WTC11 (cell line): Measurements from ENCODE around the gene SSC5D. TPM values are rescaled to one million over a fixed set of nuclear protein-coding genes. Genes with fewer than 3 reads are reported as not detected.

Experiments used
- ATAC-seq: fragments of 200-7000 bp; cut with Tn5 transposase; 2 replicates; pipeline ENCODE4 v1.10.0; 2021; ENCODE audit warnings: mild to moderate bottlenecking, moderate library complexity
- CTCF ChIA-PET: fragments of 300-600 bp; sonication (Branson Sonifier 250); formaldehyde crosslinking; loops from one replicate; lab custom pipeline; 2021; ENCODE audit warnings: antibody characterized with exemption; lab: Charles Lee
- POLR2A ChIA-PET: fragments of 350-600 bp; sonication (Branson Sonifier 250); formaldehyde crosslinking; loops from one replicate; lab custom pipeline; 2021; ENCODE audit warnings: antibody characterized with exemption; lab: Charles Lee
- DNase-seq: peaks from one replicate; pipeline ENCODE4 v3.0.0; 2021; ENCODE audit warnings: low spot score
- H3K27ac Mint-ChIP-seq: 2 replicates; pipeline ENCODE4 v1.8.0; 2021; ENCODE audit warnings: mixed read lengths
- H3K27me3 Mint-ChIP-seq: 2 replicates; pipeline ENCODE4 v1.8.0; 2021; ENCODE audit warnings: low read depth, mild to moderate bottlenecking, moderate library complexity, mixed read lengths
- H3K36me3 Mint-ChIP-seq: 2 replicates; pipeline ENCODE4 v1.8.0; 2021; ENCODE audit warnings: mixed read lengths
- H3K4me1 Mint-ChIP-seq: 2 replicates; pipeline ENCODE4 v1.8.0; 2022; ENCODE audit warnings: mixed read lengths
- H3K4me3 Mint-ChIP-seq: 2 replicates; pipeline ENCODE4 v1.8.0; 2021; ENCODE audit warnings: mild to moderate bottlenecking, moderate library complexity, mixed read lengths
- H3K9me3 Mint-ChIP-seq: 2 replicates; pipeline ENCODE4 v1.8.0; 2021; ENCODE audit warnings: mixed read lengths
- CBFB ChIP-seq: sonication (generic); formaldehyde crosslinking; IDR thresholded peaks from 2 replicates; pipeline ENCODE4 v1.8.1; 2022; ENCODE audit warnings: mild to moderate bottlenecking, low read depth, missing genetic modification reagents
- CREM ChIP-seq: sonication (generic); formaldehyde crosslinking; IDR thresholded peaks from 2 replicates; pipeline ENCODE4 v1.8.1; 2022; ENCODE audit warnings: mild to moderate bottlenecking, missing genetic modification reagents, moderate library complexity
- E2F5 ChIP-seq: sonication (generic); formaldehyde crosslinking; IDR thresholded peaks from 2 replicates; pipeline ENCODE4 v1.8.1; 2022; ENCODE audit warnings: mild to moderate bottlenecking, moderate library complexity, missing genetic modification reagents
- ELF4 ChIP-seq: sonication (generic); formaldehyde crosslinking; IDR thresholded peaks from 2 replicates; pipeline ENCODE4 v1.8.1; 2022; ENCODE audit warnings: low read depth, mild to moderate bottlenecking, moderate library complexity, missing genetic modification reagents
- ETV6 ChIP-seq: sonication (generic); formaldehyde crosslinking; IDR thresholded peaks from 2 replicates; pipeline ENCODE4 v1.8.1; 2022; ENCODE audit warnings: mild to moderate bottlenecking, missing genetic modification reagents
- MYBL2 ChIP-seq: sonication (generic); formaldehyde crosslinking; IDR thresholded peaks from 2 replicates; pipeline ENCODE4 v1.8.1; 2023; ENCODE audit warnings: mild to moderate bottlenecking, moderate library complexity, missing genetic modification reagents
- NR2C2 ChIP-seq: sonication (generic); formaldehyde crosslinking; IDR thresholded peaks from 2 replicates; pipeline ENCODE4 v1.8.0; 2022; ENCODE audit warnings: mild to moderate bottlenecking, missing genetic modification reagents
- PRDM15 ChIP-seq: sonication (generic); formaldehyde crosslinking; IDR thresholded peaks from 2 replicates; pipeline ENCODE4 v1.8.0; 2022; ENCODE audit warnings: missing genetic modification reagents
- SMAD3 ChIP-seq: sonication (generic); formaldehyde crosslinking; IDR thresholded peaks from 2 replicates; pipeline ENCODE4 v1.8.0; 2022; ENCODE audit warnings: missing genetic modification reagents, mild to moderate bottlenecking, borderline replicate concordance
- SMAD4 ChIP-seq: sonication (generic); formaldehyde crosslinking; IDR thresholded peaks from 2 replicates; pipeline ENCODE4 v1.8.0; 2022; ENCODE audit warnings: mild to moderate bottlenecking, missing genetic modification reagents
- ZNF138 ChIP-seq: sonication (generic); formaldehyde crosslinking; conservative IDR thresholded peaks from 2 replicates; pipeline ENCODE4 v1.8.1; 2022; ENCODE audit warnings: mild to moderate bottlenecking, moderate library complexity, missing genetic modification reagents
- ZSCAN18 ChIP-seq: fragments of 250-450 bp; sonication (Bioruptor Pico); IDR thresholded peaks from 2 replicates; pipeline ENCODE4 v2.1.2; 2022; ENCODE audit warnings: mild to moderate bottlenecking, moderate library complexity
- total RNA-seq: library from RNA; stranded (reverse); gene quantifications from 3 replicates; pipeline ENCODE4 v1.2.3, GENCODE V29; 2021
- TF ChIP-seq, protein P1 (sequence below): sonication (generic); formaldehyde crosslinking; IDR thresholded peaks from 2 replicates; pipeline ENCODE4 v1.8.0; 2022; ENCODE audit warnings: mild to moderate bottlenecking, missing genetic modification reagents
- TF ChIP-seq, protein P2 (sequence below): sonication (generic); formaldehyde crosslinking; IDR thresholded peaks from 2 replicates; pipeline ENCODE4 v1.8.1; 2023; ENCODE audit warnings: mild to moderate bottlenecking, moderate library complexity, missing genetic modification reagents
- TF ChIP-seq, protein P3 (sequence below): sonication (generic); formaldehyde crosslinking; IDR thresholded peaks from 2 replicates; pipeline ENCODE4 v1.8.0; 2023; ENCODE audit warnings: mild to moderate bottlenecking, missing genetic modification reagents
- TF ChIP-seq, protein P4 (sequence below): sonication (generic); formaldehyde crosslinking; IDR thresholded peaks from 2 replicates; pipeline ENCODE4 v1.8.1; 2022; ENCODE audit warnings: missing genetic modification reagents, borderline replicate concordance
- TF ChIP-seq, protein P5 (sequence below): sonication (generic); formaldehyde crosslinking; IDR thresholded peaks from 2 replicates; pipeline ENCODE4 v1.8.0; 2022; ENCODE audit warnings: mild to moderate bottlenecking, missing genetic modification reagents
- TF ChIP-seq, protein P6 (sequence below): sonication (generic); formaldehyde crosslinking; IDR thresholded peaks from 2 replicates; pipeline ENCODE4 v1.8.1; 2022; ENCODE audit warnings: low read depth, mild to moderate bottlenecking, moderate library complexity, missing genetic modification reagents, borderline replicate concordance

The SSC5D gene
- total RNA-seq, 1 experiment from 2014 or later: 2.9 TPM

GRCh38 chr19:55479451-55480230, 8.6 kb upstream of the SSC5D start (continued):
- TF ChIP-seq ZSCAN18 (CRISPR knock-in tag) (no peak), CREM (no peak)
- TF ChIP-seq, protein P1, sequence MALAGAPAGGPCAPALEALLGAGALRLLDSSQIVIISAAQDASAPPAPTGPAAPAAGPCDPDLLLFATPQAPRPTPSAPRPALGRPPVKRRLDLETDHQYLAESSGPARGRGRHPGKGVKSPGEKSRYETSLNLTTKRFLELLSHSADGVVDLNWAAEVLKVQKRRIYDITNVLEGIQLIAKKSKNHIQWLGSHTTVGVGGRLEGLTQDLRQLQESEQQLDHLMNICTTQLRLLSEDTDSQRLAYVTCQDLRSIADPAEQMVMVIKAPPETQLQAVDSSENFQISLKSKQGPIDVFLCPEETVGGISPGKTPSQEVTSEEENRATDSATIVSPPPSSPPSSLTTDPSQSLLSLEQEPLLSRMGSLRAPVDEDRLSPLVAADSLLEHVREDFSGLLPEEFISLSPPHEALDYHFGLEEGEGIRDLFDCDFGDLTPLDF (CRISPR knock-in tag): no peak

DNA sequence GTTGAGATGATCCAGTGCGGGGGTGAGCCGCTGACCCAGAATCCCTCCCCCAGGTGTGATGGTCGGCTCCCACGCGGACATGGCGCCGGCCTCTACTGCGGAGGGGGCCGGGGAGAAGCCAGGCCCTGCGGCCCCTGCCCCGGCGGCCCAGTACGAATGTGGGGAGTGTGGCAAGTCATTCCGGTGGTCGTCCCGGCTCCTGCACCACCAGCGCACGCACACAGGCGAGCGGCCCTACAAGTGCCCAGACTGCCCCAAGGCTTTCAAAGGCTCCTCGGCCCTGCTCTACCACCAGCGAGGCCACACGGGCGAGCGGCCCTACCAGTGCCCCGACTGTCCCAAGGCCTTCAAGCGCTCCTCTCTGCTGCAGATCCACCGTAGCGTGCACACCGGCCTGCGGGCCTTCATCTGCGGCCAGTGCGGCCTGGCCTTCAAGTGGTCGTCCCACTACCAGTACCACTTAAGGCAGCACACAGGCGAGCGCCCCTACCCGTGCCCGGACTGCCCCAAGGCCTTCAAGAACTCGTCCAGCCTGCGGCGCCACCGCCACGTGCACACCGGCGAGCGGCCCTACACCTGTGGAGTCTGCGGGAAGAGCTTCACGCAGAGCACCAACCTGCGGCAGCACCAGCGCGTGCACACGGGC, 7.0 kb upstream of the SSC5D start:
- no peak for DNase-seq
- POLR2A ChIA-PET: no interaction called here
- Mint-ChIP-seq H3K4me3 (peak overlapping the region; percentile 25; the same call in 1 of the 2 replicates), H3K27ac (no peak overlapping the region), H3K4me1 (peaks cover 19% of the 10 kb centered on the region), H3K27me3 (no peaks in the 10 kb centered on the region), H3K36me3 (no peaks in the 10 kb centered on the region), H3K9me3 (no peaks in the 10 kb centered on the region)
- CTCF ChIA-PET: interaction anchor here (1.3 to 13.5 kb wide), 2 partner anchors 14 to 23 kb away, joined by 13 to 96 read pairs; no protein-coding TSS in a partner anchor
- no peak for ATAC-seq
- TF ChIP-seq PRDM15 (CRISPR knock-in tag): no peak
- TF ChIP-seq, protein P2, sequence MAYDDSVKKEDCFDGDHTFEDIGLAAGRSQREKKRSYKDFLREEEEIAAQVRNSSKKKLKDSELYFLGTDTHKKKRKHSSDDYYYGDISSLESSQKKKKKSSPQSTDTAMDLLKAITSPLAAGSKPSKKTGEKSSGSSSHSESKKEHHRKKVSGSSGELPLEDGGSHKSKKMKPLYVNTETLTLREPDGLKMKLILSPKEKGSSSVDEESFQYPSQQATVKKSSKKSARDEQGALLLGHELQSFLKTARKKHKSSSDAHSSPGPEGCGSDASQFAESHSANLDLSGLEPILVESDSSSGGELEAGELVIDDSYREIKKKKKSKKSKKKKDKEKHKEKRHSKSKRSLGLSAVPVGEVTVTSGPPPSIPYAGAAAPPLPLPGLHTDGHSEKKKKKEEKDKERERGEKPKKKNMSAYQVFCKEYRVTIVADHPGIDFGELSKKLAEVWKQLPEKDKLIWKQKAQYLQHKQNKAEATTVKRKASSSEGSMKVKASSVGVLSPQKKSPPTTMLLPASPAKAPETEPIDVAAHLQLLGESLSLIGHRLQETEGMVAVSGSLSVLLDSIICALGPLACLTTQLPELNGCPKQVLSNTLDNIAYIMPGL (CRISPR knock-in tag): no peak
- TF ChIP-seq, protein P3, sequence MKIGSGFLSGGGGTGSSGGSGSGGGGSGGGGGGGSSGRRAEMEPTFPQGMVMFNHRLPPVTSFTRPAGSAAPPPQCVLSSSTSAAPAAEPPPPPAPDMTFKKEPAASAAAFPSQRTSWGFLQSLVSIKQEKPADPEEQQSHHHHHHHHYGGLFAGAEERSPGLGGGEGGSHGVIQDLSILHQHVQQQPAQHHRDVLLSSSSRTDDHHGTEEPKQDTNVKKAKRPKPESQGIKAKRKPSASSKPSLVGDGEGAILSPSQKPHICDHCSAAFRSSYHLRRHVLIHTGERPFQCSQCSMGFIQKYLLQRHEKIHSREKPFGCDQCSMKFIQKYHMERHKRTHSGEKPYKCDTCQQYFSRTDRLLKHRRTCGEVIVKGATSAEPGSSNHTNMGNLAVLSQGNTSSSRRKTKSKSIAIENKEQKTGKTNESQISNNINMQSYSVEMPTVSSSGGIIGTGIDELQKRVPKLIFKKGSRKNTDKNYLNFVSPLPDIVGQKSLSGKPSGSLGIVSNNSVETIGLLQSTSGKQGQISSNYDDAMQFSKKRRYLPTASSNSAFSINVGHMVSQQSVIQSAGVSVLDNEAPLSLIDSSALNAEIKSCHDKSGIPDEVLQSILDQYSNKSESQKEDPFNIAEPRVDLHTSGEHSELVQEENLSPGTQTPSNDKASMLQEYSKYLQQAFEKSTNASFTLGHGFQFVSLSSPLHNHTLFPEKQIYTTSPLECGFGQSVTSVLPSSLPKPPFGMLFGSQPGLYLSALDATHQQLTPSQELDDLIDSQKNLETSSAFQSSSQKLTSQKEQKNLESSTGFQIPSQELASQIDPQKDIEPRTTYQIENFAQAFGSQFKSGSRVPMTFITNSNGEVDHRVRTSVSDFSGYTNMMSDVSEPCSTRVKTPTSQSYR (CRISPR knock-in tag): no peak
- TF ChIP-seq SMAD3: no peak
- TF ChIP-seq, protein P4, sequence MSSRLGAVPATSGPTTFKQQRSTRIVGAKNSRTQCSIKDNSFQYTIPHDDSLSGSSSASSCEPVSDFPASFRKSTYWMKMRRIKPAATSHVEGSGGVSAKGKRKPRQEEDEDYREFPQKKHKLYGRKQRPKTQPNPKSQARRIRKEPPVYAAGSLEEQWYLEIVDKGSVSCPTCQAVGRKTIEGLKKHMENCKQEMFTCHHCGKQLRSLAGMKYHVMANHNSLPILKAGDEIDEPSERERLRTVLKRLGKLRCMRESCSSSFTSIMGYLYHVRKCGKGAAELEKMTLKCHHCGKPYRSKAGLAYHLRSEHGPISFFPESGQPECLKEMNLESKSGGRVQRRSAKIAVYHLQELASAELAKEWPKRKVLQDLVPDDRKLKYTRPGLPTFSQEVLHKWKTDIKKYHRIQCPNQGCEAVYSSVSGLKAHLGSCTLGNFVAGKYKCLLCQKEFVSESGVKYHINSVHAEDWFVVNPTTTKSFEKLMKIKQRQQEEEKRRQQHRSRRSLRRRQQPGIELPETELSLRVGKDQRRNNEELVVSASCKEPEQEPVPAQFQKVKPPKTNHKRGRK (CRISPR knock-in tag): no peak
- TF ChIP-seq ZNF138: no peak
- TF ChIP-seq MYBL2 (CRISPR knock-in tag): no peak
- no peak for TF ChIP-seq E2F5
- no peak for TF ChIP-seq NR2C2
- 0 out of 2 replicates have a peak, but pooled peaks have one; percentile 29 for TF ChIP-seq ETV6 (CRISPR knock-in tag)
- TF ChIP-seq SMAD4 (CRISPR knock-in tag): no peak
- no peak for TF ChIP-seq CBFB
- no peak for TF ChIP-seq ELF4
- TF ChIP-seq, protein P5, sequence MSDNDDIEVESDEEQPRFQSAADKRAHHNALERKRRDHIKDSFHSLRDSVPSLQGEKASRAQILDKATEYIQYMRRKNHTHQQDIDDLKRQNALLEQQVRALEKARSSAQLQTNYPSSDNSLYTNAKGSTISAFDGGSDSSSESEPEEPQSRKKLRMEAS (CRISPR knock-in tag): peak; percentile 74
- TF ChIP-seq, protein P6, sequence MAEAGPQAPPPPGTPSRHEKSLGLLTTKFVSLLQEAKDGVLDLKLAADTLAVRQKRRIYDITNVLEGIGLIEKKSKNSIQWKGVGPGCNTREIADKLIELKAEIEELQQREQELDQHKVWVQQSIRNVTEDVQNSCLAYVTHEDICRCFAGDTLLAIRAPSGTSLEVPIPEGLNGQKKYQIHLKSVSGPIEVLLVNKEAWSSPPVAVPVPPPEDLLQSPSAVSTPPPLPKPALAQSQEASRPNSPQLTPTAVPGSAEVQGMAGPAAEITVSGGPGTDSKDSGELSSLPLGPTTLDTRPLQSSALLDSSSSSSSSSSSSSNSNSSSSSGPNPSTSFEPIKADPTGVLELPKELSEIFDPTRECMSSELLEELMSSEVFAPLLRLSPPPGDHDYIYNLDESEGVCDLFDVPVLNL (CRISPR knock-in tag): no peak
